COLO829 (cell line): ENCODE measurements around the gene GDE1.

ENCODE experiments used
- DNase-seq: peaks from one replicate; pipeline ENCODE4 v3.0.0; 2012; ENCODE audit warnings: low spot score

Gene GDE1

GRCh38 chr16:19523559-19524355, 1.9 kb upstream of the GDE1 start, which contains the start of gene CCP110:
CCP110 (plus strand) TSS chr16:19523942; CDS start chr16:19527882, 3,940 bp downstream.
- peak; percentile 96 for DNase-seq

- no peak for DNase-seq
Measured at GRCh38 chr16:19523184-19523558, 1.3 kb upstream of the GDE1 start.

GRCh38 chr16:19522760-19523159, 862 bp upstream of the GDE1 start:
- DNase-seq: no peak

- no peak for DNase-seq
Measured at GRCh38 chr16:19522397-19522732, 467 bp upstream of the GDE1 start.

- DNase-seq: peak; percentile 13
Measured at GRCh38 chr16:19520861-19521331, 1.0 kb downstream of the GDE1 start.

GRCh38 chr16:19518388-19518787, 3.5 kb downstream of the GDE1 start:
- no peak for DNase-seq

- no peak for DNase-seq
Measured at GRCh38 chr16:19517424-19518089, 4.3 kb downstream of the GDE1 start.

- DNase-seq: no peak
Measured at GRCh38 chr16:19515757-19516156, 6.1 kb downstream of the GDE1 start.

GRCh38 chr16:19513377-19514053, 8.4 kb downstream of the GDE1 start:
- no peak for DNase-seq

- DNase-seq: no peak
Measured at GRCh38 chr16:19512297-19512696, 9.6 kb downstream of the GDE1 start.

- no peak for DNase-seq
Measured at GRCh38 chr16:19507867-19508266, 14.0 kb downstream of the GDE1 start.

GRCh38 chr16:19506965-19507364, 14.9 kb downstream of the GDE1 start:
- DNase-seq: no peak

- DNase-seq: no peak
Measured at GRCh38 chr16:19505600-19506303, 16.1 kb downstream of the GDE1 start.

GRCh38 chr16:19503461-19504075, 18.3 kb downstream of the GDE1 start:
- DNase-seq: no peak

- DNase-seq: peak; percentile 76
Measured at GRCh38 chr16:19502395-19503131, 19.3 kb downstream of the GDE1 start.

- DNase-seq: no peak
Measured at GRCh38 chr16:19499481-19499880, 22.4 kb downstream of the GDE1 start.

GRCh38 chr16:19499006-19499405, 22.9 kb downstream of the GDE1 start:
- no peak for DNase-seq

GRCh38 chr16:19497176-19497575, 24.7 kb downstream of the GDE1 start:
- DNase-seq: no peak

GRCh38 chr16:19490619-19491018, 31.3 kb downstream of the GDE1 start:
- DNase-seq: no peak

GRCh38 chr16:19488213-19488640, 33.7 kb downstream of the GDE1 start:
- DNase-seq: no peak

GRCh38 chr16:19486750-19487325, 35.1 kb downstream of the GDE1 start:
- no peak for DNase-seq
